ENCODE results near the gene CHD5. TPM values are rescaled to one million over a fixed set of nuclear protein-coding genes. Genes with fewer than 3 reads are reported as not detected.

CHD5 gene
- total RNA-seq, 2 donors from 2014 or later, result 0.07 to 2.0 TPM

GRCh38 chr1:6126028-6126427 is 54.1 kb downstream of the CHD5 start:
- TF ChIP-seq, protein P1, sequence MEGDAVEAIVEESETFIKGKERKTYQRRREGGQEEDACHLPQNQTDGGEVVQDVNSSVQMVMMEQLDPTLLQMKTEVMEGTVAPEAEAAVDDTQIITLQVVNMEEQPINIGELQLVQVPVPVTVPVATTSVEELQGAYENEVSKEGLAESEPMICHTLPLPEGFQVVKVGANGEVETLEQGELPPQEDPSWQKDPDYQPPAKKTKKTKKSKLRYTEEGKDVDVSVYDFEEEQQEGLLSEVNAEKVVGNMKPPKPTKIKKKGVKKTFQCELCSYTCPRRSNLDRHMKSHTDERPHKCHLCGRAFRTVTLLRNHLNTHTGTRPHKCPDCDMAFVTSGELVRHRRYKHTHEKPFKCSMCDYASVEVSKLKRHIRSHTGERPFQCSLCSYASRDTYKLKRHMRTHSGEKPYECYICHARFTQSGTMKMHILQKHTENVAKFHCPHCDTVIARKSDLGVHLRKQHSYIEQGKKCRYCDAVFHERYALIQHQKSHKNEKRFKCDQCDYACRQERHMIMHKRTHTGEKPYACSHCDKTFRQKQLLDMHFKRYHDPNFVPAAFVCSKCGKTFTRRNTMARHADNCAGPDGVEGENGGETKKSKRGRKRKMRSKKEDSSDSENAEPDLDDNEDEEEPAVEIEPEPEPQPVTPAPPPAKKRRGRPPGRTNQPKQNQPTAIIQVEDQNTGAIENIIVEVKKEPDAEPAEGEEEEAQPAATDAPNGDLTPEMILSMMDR (IDR thresholded peaks at IDR 0.05), result no peak
- no peaks in the 10 kb centered on the region for H3K27me3 ChIP-seq
- no peak for DNase-seq (ENCODE audit: low spot score)
- no peaks in the 10 kb centered on the region for H3K36me3 ChIP-seq
- H3K4me3 ChIP-seq, result no peak overlapping the region
- peaks cover 0 to 11% of the 10 kb centered on the region in 2 donors for H3K4me1 ChIP-seq
- H3K27ac ChIP-seq, result no peak overlapping the region
- no peaks in the 10 kb centered on the region for H3K9me3 ChIP-seq

DNA sequence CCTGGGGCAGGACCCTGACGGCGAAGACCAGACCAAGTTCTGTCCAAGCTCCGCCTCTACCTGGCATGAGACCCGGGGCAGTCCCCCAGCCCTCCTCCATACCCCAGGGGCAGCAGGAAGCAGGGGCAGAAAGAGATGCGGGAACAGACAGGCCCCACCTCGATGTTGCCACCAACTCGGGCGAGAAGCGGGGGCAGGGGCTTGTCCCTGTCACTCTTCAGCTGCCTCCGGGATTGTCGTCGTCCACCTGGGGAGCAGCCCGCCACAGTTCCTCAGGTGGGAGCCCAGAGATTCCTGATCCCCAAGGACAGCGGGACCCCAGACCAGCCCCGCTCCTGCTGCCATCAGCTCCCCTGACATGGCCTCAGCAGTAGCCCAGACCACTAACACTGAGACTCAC is 54.8 kb downstream of the CHD5 start:
- Histone ChIP-seq H3K4me3 (no peak overlapping the region), H3K9me3 (no peaks in the 10 kb centered on the region), H3K36me3 (no peaks in the 10 kb centered on the region), H3K27ac (no peak overlapping the region), H3K27me3 (no peaks in the 10 kb centered on the region), H3K4me1 (peaks cover 0 to 11% of the 10 kb centered on the region in 2 donors)
- no peak for DNase-seq (ENCODE audit: low spot score)
- TF ChIP-seq, protein P1 (IDR thresholded peaks at IDR 0.05), result no peak

GRCh38 chr1:6124746-6125365 is 55.3 kb downstream of the CHD5 start:
- H3K9me3 ChIP-seq, result no peaks in the 10 kb centered on the region

GRCh38 chr1:6124341-6124740 is 55.8 kb downstream of the CHD5 start:
- Histone ChIP-seq H3K36me3 (no peaks in the 10 kb centered on the region), H3K27ac (no peak overlapping the region), H3K27me3 (no peaks in the 10 kb centered on the region), H3K4me1 (peaks cover 0 to 11% of the 10 kb centered on the region in 2 donors), H3K4me3 (no peak overlapping the region), H3K9me3 (no peaks in the 10 kb centered on the region)
- no peak for DNase-seq (ENCODE audit: low spot score)
- TF ChIP-seq, protein P1 (IDR thresholded peaks at IDR 0.05), result no peak

More at GRCh38 chr1:6124746-6125365, 55.3 kb downstream of the CHD5 start:
- no peak for DNase-seq (ENCODE audit: low spot score)
- H3K36me3 ChIP-seq, result no peaks in the 10 kb centered on the region
- H3K4me1 ChIP-seq, result peaks cover 0 to 11% of the 10 kb centered on the region in 2 donors
- no peak overlapping the region for H3K4me3 ChIP-seq
- no peaks in the 10 kb centered on the region for H3K27me3 ChIP-seq
- TF ChIP-seq, protein P1 (IDR thresholded peaks at IDR 0.05), result no peak
- H3K27ac ChIP-seq, result no peak overlapping the region

- Histone ChIP-seq H3K9me3 (no peaks in the 10 kb centered on the region), H3K27me3 (no peaks in the 10 kb centered on the region), H3K36me3 (no peaks in the 10 kb centered on the region), H3K4me1 (peaks cover 0 to 11% of the 10 kb centered on the region in 2 donors), H3K4me3 (no peak overlapping the region), H3K27ac (no peak overlapping the region)
- TF ChIP-seq, protein P1 (IDR thresholded peaks at IDR 0.05), result no peak
- no peak for DNase-seq (ENCODE audit: low spot score)
These were observed 56.3 kb downstream of the CHD5 start for GRCh38 chr1:6123816-6124215.

DNA sequence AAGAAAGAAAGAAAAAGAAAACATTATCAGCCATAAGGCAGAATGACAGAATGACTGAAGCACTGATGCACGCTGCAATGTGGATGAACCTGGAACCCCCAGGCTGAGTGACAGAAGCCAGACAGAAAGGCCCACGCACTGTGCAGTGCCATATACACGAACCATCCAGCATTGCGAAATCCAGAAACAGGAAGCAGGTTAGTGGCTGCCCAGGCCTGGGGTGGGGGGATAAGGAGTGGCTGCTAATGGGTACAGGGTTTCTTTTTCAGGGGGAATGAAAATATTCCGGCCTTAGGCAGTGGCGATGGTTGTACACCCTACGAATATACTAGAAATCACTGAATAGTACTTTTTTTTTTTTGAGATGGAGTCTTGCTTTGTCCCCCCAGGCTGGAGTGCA is 57.0 kb downstream of the CHD5 start:
- Histone ChIP-seq H3K4me1 (peaks cover 0 to 10% of the 10 kb centered on the region in 2 donors), H3K27me3 (no peaks in the 10 kb centered on the region), H3K36me3 (no peaks in the 10 kb centered on the region), H3K4me3 (no peak overlapping the region), H3K9me3 (no peaks in the 10 kb centered on the region), H3K27ac (no peak overlapping the region)
- DNase-seq (ENCODE audit: low spot score), result no peak
- TF ChIP-seq, protein P1 (IDR thresholded peaks at IDR 0.05), result no peak

Data from right atrium auricular region (tissue), 2 donors.